Left forelimb (tissue), 1 donor: Measurements from ENCODE around the gene RGS11.

Experiments
- DNase-seq: peaks from one replicate; pipeline ENCODE4 v3.0.0-alpha.2; 2018; ENCODE audit warnings: low spot score

The RGS11 gene

GRCh38 chr16:296806-297510 lies 21.2 kb upstream of the RGS11 start:
- DNase-seq: no peak

GRCh38 chr16:296276-296675 lies 20.5 kb upstream of the RGS11 start:
- DNase-seq: no peak

- DNase-seq: no peak
Observed at GRCh38 chr16:293043-293775, 17.5 kb upstream of the RGS11 start.

GRCh38 chr16:291539-291938 lies 15.8 kb upstream of the RGS11 start:
- no peak for DNase-seq

- no peak for DNase-seq
Observed at GRCh38 chr16:290681-291405, 15.1 kb upstream of the RGS11 start.

GRCh38 chr16:290015-290680 lies 14.4 kb upstream of the RGS11 start:
- DNase-seq: no peak

GRCh38 chr16:289395-289997 lies 13.8 kb upstream of the RGS11 start:
- DNase-seq: no peak

- no peak for DNase-seq
Observed at GRCh38 chr16:287981-288920, 12.5 kb upstream of the RGS11 start.

- no peak for DNase-seq
Observed at GRCh38 chr16:287298-287811, 11.6 kb upstream of the RGS11 start.

- DNase-seq: no peak
Observed at GRCh38 chr16:286491-287297, 10.9 kb upstream of the RGS11 start.

- DNase-seq: no peak
Observed at GRCh38 chr16:285146-286055, 9.7 kb upstream of the RGS11 start.

GRCh38 chr16:284204-285120 lies 8.7 kb upstream of the RGS11 start:
- DNase-seq: no peak

- DNase-seq: no peak
Observed at GRCh38 chr16:283033-283805, 7.5 kb upstream of the RGS11 start, which contains the start of gene PDIA2. Gene PDIA2, plus strand, starts transcription at chr16:283164. Its CDS starts 6 bp downstream, at chr16:283170.

GRCh38 chr16:282491-282890 lies 6.7 kb upstream of the RGS11 start:
- DNase-seq: no peak

GRCh38 chr16:281660-282255 lies 6.0 kb upstream of the RGS11 start:
- no peak for DNase-seq

- no peak for DNase-seq
Observed at GRCh38 chr16:280991-281659, 5.4 kb upstream of the RGS11 start.
